MCF 10A (cell line): ENCODE data around the gene NHERF1. TPM values are rescaled to one million over a fixed set of nuclear protein-coding genes. Genes with fewer than 3 reads are reported as not detected.

Experiments
- BruUV-seq: library from RNA; stranded (reverse); fragments of 400-500 nt; replicated peaks from 2 replicates; lab custom pipeline; 2021; lab: Mats Ljungman, UMichigan
- CTCF ChIA-PET: fragments of 300-600 bp; sonication (Branson Sonifier 250); formaldehyde crosslinking; extraction: SDS; loops from one replicate; lab custom pipeline; 2021; ENCODE audit warnings: antibody characterized with exemption, inconsistent platforms; lab: Yijun Ruan, JAX
- POLR2A ChIA-PET: fragments of 300-600, 350-650 bp; sonication (Branson Sonifier 250); formaldehyde crosslinking; extraction: SDS; loops from one replicate; lab custom pipeline; 2020; ENCODE audit warnings: antibody characterized with exemption, inconsistent platforms; lab: Yijun Ruan, JAX
- DNase-seq: peaks from one replicate; pipeline ENCODE4 v3.0.0-alpha.2; 2018; ENCODE audit not compliant: unreplicated experiment
- H3K27ac Mint-ChIP-seq: one replicate; pipeline ENCODE4 v1.8.0; 2022; ENCODE audit warnings: mild to moderate bottlenecking, low read depth, mixed read lengths; ENCODE audit not compliant: unreplicated experiment
- H3K27me3 Mint-ChIP-seq: one replicate; pipeline ENCODE4 v1.8.0; 2022; ENCODE audit warnings: mixed read lengths; ENCODE audit not compliant: insufficient read depth, unreplicated experiment
- H3K36me3 Mint-ChIP-seq: one replicate; pipeline ENCODE4 v1.8.0; 2022; ENCODE audit warnings: mild to moderate bottlenecking, moderate library complexity, mixed read lengths; ENCODE audit not compliant: insufficient read depth, unreplicated experiment
- H3K4me1 Mint-ChIP-seq: one replicate; pipeline ENCODE4 v1.8.0; 2022; ENCODE audit warnings: mixed read lengths; ENCODE audit not compliant: insufficient read depth, unreplicated experiment
- H3K4me3 Mint-ChIP-seq: one replicate; pipeline ENCODE4 v1.8.0; 2022; ENCODE audit warnings: mild to moderate bottlenecking, moderate library complexity, mixed read lengths; ENCODE audit not compliant: unreplicated experiment
- H3K9me3 Mint-ChIP-seq: one replicate; pipeline ENCODE4 v1.8.0; 2022; ENCODE audit warnings: mixed read lengths; ENCODE audit not compliant: unreplicated experiment
- CTCF ChIP-seq: fragments of 200-600 bp; IDR thresholded peaks from one replicate; pipeline ENCODE4 v1.8.0; 2022; ENCODE audit warnings: antibody characterized with exemption, mild to moderate bottlenecking; ENCODE audit not compliant: unreplicated experiment
- intact Hi-C: fragments of 100-400 bp; cut with micrococcal nuclease; formaldehyde crosslinking; loops from 2 replicates; pipeline ENCODE4 v1.14.1; 2022
- total RNA-seq: library from RNA; stranded (reverse); gene quantifications from 2 replicates; pipeline ENCODE4 v1.2.3, GENCODE V29; 2022

NHERF1 gene
- total RNA-seq, 1 experiment from 2014 or later = 25.3 TPM

- Mint-ChIP-seq H3K27ac (no peak overlapping the region), H3K27me3 (no peaks in the 10 kb centered on the region), H3K4me1 (peaks cover 16% of the 10 kb centered on the region), H3K36me3 (peaks cover 4% of the 10 kb centered on the region), H3K4me3 (peak overlapping the region; percentile 16), H3K9me3 (no peaks in the 10 kb centered on the region)
- intact Hi-C loops = no loop called here
- no peak for TF ChIP-seq CTCF
- DNase-seq = no peak
- TSS peak; percentile 27 for BruUV-seq
- ChIA-PET CTCF (interaction anchor here (0.6 to 1.0 kb wide), 3 partner anchors 13 to 33 kb away, joined by 3 to 13 read pairs (median 5); no protein-coding TSS in a partner anchor), POLR2A (interaction anchor here (0.6 to 1.1 kb wide), 2 partner anchors 91 to 95 kb away, joined by 3 read pairs; partner anchors contain the start of gene FDXR)
These were observed 29.6 kb downstream of the NHERF1 start for GRCh38 chr17:74777901-74778515.

- Mint-ChIP-seq H3K27ac (no peak overlapping the region), H3K4me1 (peaks cover 13% of the 10 kb centered on the region), H3K36me3 (no peaks in the 10 kb centered on the region), H3K9me3 (no peaks in the 10 kb centered on the region), H3K27me3 (no peaks in the 10 kb centered on the region), H3K4me3 (no peak overlapping the region)
- CTCF ChIA-PET = interaction anchor here (0.8 to 1.6 kb wide), 2 partner anchors 12 to 13 kb away, joined by 3 to 13 read pairs; no protein-coding TSS in a partner anchor
- POLR2A ChIA-PET = no interaction called here
- BruUV-seq = no TSS peak
- intact Hi-C loops = no loop called here
- TF ChIP-seq CTCF = no peak
- DNase-seq = no peak
These were observed 30.5 kb downstream of the NHERF1 start for GRCh38 chr17:74778960-74779359.

GRCh38 chr17:74779501-74779900 lies 31.1 kb downstream of the NHERF1 start:
- BruUV-seq = no TSS peak
- H3K4me3 Mint-ChIP-seq = no peak overlapping the region
- ChIA-PET POLR2A (no interaction called here), CTCF (interaction anchor here (1.0 to 1.6 kb wide), 2 partner anchors 9 to 12 kb away, joined by 3 to 4 read pairs; no protein-coding TSS in a partner anchor)
- no peaks in the 10 kb centered on the region for H3K9me3 Mint-ChIP-seq
- no peak for TF ChIP-seq CTCF
- no peaks in the 10 kb centered on the region for H3K36me3 Mint-ChIP-seq
- DNase-seq = no peak
- no peaks in the 10 kb centered on the region for H3K27me3 Mint-ChIP-seq
- H3K27ac Mint-ChIP-seq = no peak overlapping the region
- H3K4me1 Mint-ChIP-seq = peaks cover 11% of the 10 kb centered on the region
- intact Hi-C loops = no loop called here

- ChIA-PET POLR2A (no interaction called here), CTCF (interaction anchor here (1.0 to 1.6 kb wide), 2 partner anchors 9 to 12 kb away, joined by 3 to 4 read pairs; no protein-coding TSS in a partner anchor)
- Mint-ChIP-seq H3K4me3 (no peak overlapping the region), H3K27me3 (no peaks in the 10 kb centered on the region), H3K4me1 (peaks cover 11% of the 10 kb centered on the region), H3K9me3 (no peaks in the 10 kb centered on the region), H3K27ac (no peak overlapping the region), H3K36me3 (no peaks in the 10 kb centered on the region)
- DNase-seq = no peak
- BruUV-seq = no TSS peak
- intact Hi-C loops = no loop called here
- TF ChIP-seq CTCF = no peak
These were observed 31.5 kb downstream of the NHERF1 start for GRCh38 chr17:74779948-74780400.
